Loucy (cell line): ENCODE measurements around the gene GALNT18.

ENCODE experiments used
- H2AFZ ChIP-seq: fragments of 200-600 bp; sonication (generic); 2 replicates; pipeline ENCODE4 v1.6.0; 2016; ENCODE audit warnings: antibody characterized with exemption, mild to moderate bottlenecking, low read length, moderate library complexity
- H3F3A ChIP-seq: fragments of 200-600 bp; 2 replicates; pipeline ENCODE4 v1.6.0; 2016; ENCODE audit warnings: antibody characterized with exemption, low read depth, mild to moderate bottlenecking
- H3K27me3 ChIP-seq: fragments of 200-600 bp; sonication (generic); 2 replicates; pipeline ENCODE4 v1.6.1; 2014; ENCODE audit warnings: low read length, mild to moderate bottlenecking; ENCODE audit not compliant: insufficient read depth, poor library complexity, severe bottlenecking
- H3K36me3 ChIP-seq: fragments of 200-600 bp; sonication (generic); 2 replicates; pipeline ENCODE4 v1.6.1; 2016; ENCODE audit warnings: low read length; ENCODE audit not compliant: insufficient read depth
- H3K4me1 ChIP-seq: fragments of 200-600 bp; sonication (generic); 2 replicates; pipeline ENCODE4 v1.5.1; 2014; ENCODE audit warnings: low read length, mild to moderate bottlenecking; ENCODE audit not compliant: insufficient read depth, poor library complexity, severe bottlenecking
- H3K4me2 ChIP-seq: fragments of 200-600 bp; sonication (generic); 2 replicates; pipeline ENCODE4 v1.6.0; 2014; ENCODE audit warnings: antibody characterized with exemption, low read length, low read depth, mild to moderate bottlenecking; ENCODE audit not compliant: poor library complexity, severe bottlenecking
- H3K4me3 ChIP-seq: fragments of 200-600 bp; sonication (generic); 2 replicates; pipeline ENCODE4 v1.5.1; 2014; ENCODE audit warnings: low read length, mild to moderate bottlenecking, mixed read lengths; ENCODE audit not compliant: poor library complexity, severe bottlenecking
- H3K79me2 ChIP-seq: fragments of 200-600 bp; sonication (generic); 2 replicates; pipeline ENCODE4 v1.6.1; 2014; ENCODE audit warnings: low read length; ENCODE audit not compliant: insufficient read depth
- H3K9ac ChIP-seq: fragments of 200-600 bp; sonication (generic); 2 replicates; pipeline ENCODE4 v1.6.0; 2014; ENCODE audit warnings: mild to moderate bottlenecking, low read depth, low read length, moderate library complexity; ENCODE audit not compliant: poor library complexity, severe bottlenecking
- H3K9me2 ChIP-seq: fragments of 200-600 bp; sonication (generic); replicated peaks from 2 replicates; pipeline ENCODE4 v1.6.1; 2016; ENCODE audit warnings: low read depth, low read length, mixed read lengths
- H3K9me3 ChIP-seq: fragments of 200-600 bp; sonication (generic); 2 replicates; pipeline ENCODE4 v1.6.1; 2014; ENCODE audit warnings: mild to moderate bottlenecking, antibody characterized with exemption, low read length, low read depth; ENCODE audit not compliant: insufficient read depth
- H4K20me1 ChIP-seq: fragments of 200-600 bp; sonication (generic); 2 replicates; pipeline ENCODE4 v1.6.0; 2014; ENCODE audit warnings: antibody characterized with exemption, low read length, mild to moderate bottlenecking; ENCODE audit not compliant: insufficient read depth, poor library complexity, severe bottlenecking
- CTCF ChIP-seq: fragments of 200-600 bp; sonication (generic); conservative IDR thresholded peaks from 2 replicates; pipeline ENCODE4 v1.5.1; 2014; ENCODE audit warnings: mild to moderate bottlenecking, antibody characterized with exemption, low read length
- EZH2phosphoT487 ChIP-seq: fragments of 200-600 bp; IDR thresholded peaks from 2 replicates; pipeline ENCODE4 v1.6.1; 2018; ENCODE audit warnings: antibody characterized with exemption, mild to moderate bottlenecking, moderate library complexity, borderline replicate concordance

GALNT18 gene

GRCh38 chr11:11400121-11400520 is 221.7 kb downstream of the GALNT18 start:
- H3K9ac ChIP-seq: no peak overlapping the region
- H3K36me3 ChIP-seq: no peaks in the 10 kb centered on the region
- no peaks in the 10 kb centered on the region for H3K9me3 ChIP-seq
- no peaks in the 10 kb centered on the region for H3F3A ChIP-seq
- H4K20me1 ChIP-seq: no peaks in the 10 kb centered on the region
- no peak for TF ChIP-seq EZH2phosphoT487
- no peak for TF ChIP-seq CTCF
- H3K79me2 ChIP-seq: no peaks in the 10 kb centered on the region
- H3K4me2 ChIP-seq: no peak overlapping the region
- no peaks in the 10 kb centered on the region for H3K9me2 ChIP-seq
- no peaks in the 10 kb centered on the region for H3K4me1 ChIP-seq
- H3K4me3 ChIP-seq: no peak overlapping the region
- no peak overlapping the region for H2AFZ ChIP-seq
- H3K27me3 ChIP-seq: no peaks in the 10 kb centered on the region

GRCh38 chr11:11397781-11398180 is 224.0 kb downstream of the GALNT18 start:
- H3K79me2 ChIP-seq: no peaks in the 10 kb centered on the region
- no peaks in the 10 kb centered on the region for H3K9me2 ChIP-seq
- no peak overlapping the region for H3K4me2 ChIP-seq
- no peak overlapping the region for H3K4me3 ChIP-seq
- no peak overlapping the region for H3K9ac ChIP-seq
- no peaks in the 10 kb centered on the region for H4K20me1 ChIP-seq
- TF ChIP-seq EZH2phosphoT487 (no peak), CTCF (no peak)
- H2AFZ ChIP-seq: no peak overlapping the region
- no peaks in the 10 kb centered on the region for H3K9me3 ChIP-seq
- no peaks in the 10 kb centered on the region for H3K36me3 ChIP-seq
- no peaks in the 10 kb centered on the region for H3K4me1 ChIP-seq
- H3F3A ChIP-seq: no peaks in the 10 kb centered on the region
- H3K27me3 ChIP-seq: no peaks in the 10 kb centered on the region

- H3K4me2 ChIP-seq: no peak overlapping the region
- no peaks in the 10 kb centered on the region for H3K79me2 ChIP-seq
- no peaks in the 10 kb centered on the region for H3F3A ChIP-seq
- TF ChIP-seq EZH2phosphoT487 (no peak), CTCF (no peak)
- no peaks in the 10 kb centered on the region for H3K4me1 ChIP-seq
- H4K20me1 ChIP-seq: no peaks in the 10 kb centered on the region
- no peak overlapping the region for H2AFZ ChIP-seq
- H3K9me2 ChIP-seq: no peaks in the 10 kb centered on the region
- H3K27me3 ChIP-seq: no peaks in the 10 kb centered on the region
- H3K36me3 ChIP-seq: no peaks in the 10 kb centered on the region
- no peak overlapping the region for H3K4me3 ChIP-seq
- no peaks in the 10 kb centered on the region for H3K9me3 ChIP-seq
- no peak overlapping the region for H3K9ac ChIP-seq
Measured at GRCh38 chr11:11397036-11397415, 224.8 kb downstream of the GALNT18 start.
